CD4-positive, alpha-beta T cell (primary cell): Measurements from ENCODE around the gene ADGRA1. TPM values are rescaled to one million over a fixed set of nuclear protein-coding genes. Genes with fewer than 3 reads are reported as not detected.

Source experiments
- ATAC-seq: fragments of 200-7000 bp; cut with Tn5 transposase; one replicate; pipeline ENCODE4 v1.10.0; 2022; ENCODE audit warnings: mild to moderate bottlenecking; ENCODE audit not compliant: poor library complexity
- CTCF ChIA-PET: fragments of 350-600 bp; sonication (Branson Sonifier 250); formaldehyde crosslinking; loops from one replicate; lab custom pipeline; 2021; ENCODE audit warnings: antibody characterized with exemption, inconsistent platforms; lab: Charles Lee
- POLR2A ChIA-PET: fragments of 350-600 bp; sonication (Branson Sonifier 250); formaldehyde crosslinking; loops from one replicate; lab custom pipeline; 2021; ENCODE audit warnings: antibody characterized with exemption, inconsistent platforms; lab: Charles Lee
- DNase-seq, 14 experiments: peaks; one replicate each; pipeline ENCODE4 v3.0.0-alpha.2; 2013 to 2020; ENCODE audit warnings: mixed read lengths in 2 of 14
- H3K27ac ChIP-seq, 2 donors: one replicate each; pipeline versions ENCODE4 v1.5.1 to v1.7.0; 2013; ENCODE audit warnings: low read length in 2 of 2, low read depth in 1 of 2, mild to moderate bottlenecking in 1 of 2
- H3K27me3 ChIP-seq, 2 experiments: 1 replicate in 1 of 2; 2 replicates in 1 of 2; pipeline versions ENCODE4 v1.6.1 to v1.7.0; 2013; ENCODE audit warnings: low read length in 2 of 2, control low read depth in 1 of 2, mild to moderate bottlenecking in 1 of 2, moderate library complexity in 1 of 2; ENCODE audit not compliant: insufficient read depth in 2 of 2, control insufficient read depth in 1 of 2
- H3K36me3 ChIP-seq: one replicate; pipeline ENCODE4 v1.6.1; 2013; ENCODE audit warnings: low read length, control low read depth; ENCODE audit not compliant: insufficient read depth
- H3K4me1 ChIP-seq: one replicate; pipeline ENCODE4 v1.6.1; 2013; ENCODE audit warnings: low read length, control low read depth; ENCODE audit not compliant: insufficient read depth
- H3K4me3 ChIP-seq: one replicate; pipeline ENCODE4 v1.5.1; 2013; ENCODE audit warnings: mild to moderate bottlenecking, low read length, moderate library complexity
- H3K9me3 ChIP-seq, 2 experiments: 1 replicate in 1 of 2; 2 replicates in 1 of 2; pipeline versions ENCODE4 v1.6.1 to v1.7.0; 2013; ENCODE audit warnings: low read length in 2 of 2, mild to moderate bottlenecking in 2 of 2, control low read depth in 1 of 2, moderate library complexity in 1 of 2; ENCODE audit not compliant: control insufficient read depth in 1 of 2, insufficient read depth in 1 of 2
- H3K27ac Mint-ChIP-seq: one replicate; pipeline ENCODE4 v1.8.0; 2020; ENCODE audit warnings: mixed read lengths
- H3K27me3 Mint-ChIP-seq: one replicate; pipeline ENCODE4 v1.8.0; 2021; ENCODE audit warnings: mixed read lengths
- H3K36me3 Mint-ChIP-seq: one replicate; pipeline ENCODE4 v1.8.0; 2021; ENCODE audit warnings: low read depth, mixed read lengths
- H3K4me1 Mint-ChIP-seq: one replicate; pipeline ENCODE4 v1.8.0; 2021; ENCODE audit warnings: low read depth, mixed read lengths
- H3K4me3 Mint-ChIP-seq: one replicate; pipeline ENCODE4 v1.8.0; 2020; ENCODE audit warnings: mild to moderate bottlenecking, mixed read lengths
- H3K9me3 Mint-ChIP-seq: one replicate; pipeline ENCODE4 v1.8.0; 2020; ENCODE audit warnings: mixed read lengths
- intact Hi-C, 2 experiments: fragments of 100-400 bp; cut with DNase I in 1 of 2; cut with micrococcal nuclease in 1 of 2; formaldehyde crosslinking; loops; one replicate each; pipeline versions ENCODE4 v1.15.1 to v1.9.0; 2023 to 2025; cut with DNase I, micrococcal nuclease
- total RNA-seq, 174 experiments: library from RNA in 2 of 174; stranded (reverse) in 2 of 174; gene quantifications; one replicate each; pipeline ENCODE4 v1.2.3 and lab custom pipeline; 2021 to 2026
- TF ChIP-seq, protein P1 (sequence below): fragments of 200-600 bp; IDR thresholded peaks from one replicate; pipeline ENCODE4 v1.8.0; 2022; ENCODE audit warnings: antibody characterized with exemption, mild to moderate bottlenecking

Gene ADGRA1
- total RNA-seq, 2 experiments from 2014 or later, result not detected

- Mint-ChIP-seq H3K9me3 (no peaks in the 10 kb centered on the region), H3K27me3 (peaks cover 17% of the 10 kb centered on the region), H3K4me3 (no peak overlapping the region), H3K27ac (no peak overlapping the region), H3K4me1 (peaks cover 4% of the 10 kb centered on the region), H3K36me3 (no peaks in the 10 kb centered on the region)
- ChIA-PET POLR2A (no interaction called here), CTCF (no interaction called here)
- Histone ChIP-seq H3K27me3 (peaks cover 0 to 2% of the 10 kb centered on the region in 2 experiments), H3K4me1 (peaks cover 7% of the 10 kb centered on the region), H3K9me3 (peaks cover 0 to 25% of the 10 kb centered on the region in 2 experiments), H3K36me3 (no peaks in the 10 kb centered on the region), H3K27ac (no peak overlapping the region), H3K4me3 (no peak overlapping the region)
- intact Hi-C loops, result no loop called here
- no peak for ATAC-seq
- DNase-seq, result no peak
- TF ChIP-seq, protein P1, sequence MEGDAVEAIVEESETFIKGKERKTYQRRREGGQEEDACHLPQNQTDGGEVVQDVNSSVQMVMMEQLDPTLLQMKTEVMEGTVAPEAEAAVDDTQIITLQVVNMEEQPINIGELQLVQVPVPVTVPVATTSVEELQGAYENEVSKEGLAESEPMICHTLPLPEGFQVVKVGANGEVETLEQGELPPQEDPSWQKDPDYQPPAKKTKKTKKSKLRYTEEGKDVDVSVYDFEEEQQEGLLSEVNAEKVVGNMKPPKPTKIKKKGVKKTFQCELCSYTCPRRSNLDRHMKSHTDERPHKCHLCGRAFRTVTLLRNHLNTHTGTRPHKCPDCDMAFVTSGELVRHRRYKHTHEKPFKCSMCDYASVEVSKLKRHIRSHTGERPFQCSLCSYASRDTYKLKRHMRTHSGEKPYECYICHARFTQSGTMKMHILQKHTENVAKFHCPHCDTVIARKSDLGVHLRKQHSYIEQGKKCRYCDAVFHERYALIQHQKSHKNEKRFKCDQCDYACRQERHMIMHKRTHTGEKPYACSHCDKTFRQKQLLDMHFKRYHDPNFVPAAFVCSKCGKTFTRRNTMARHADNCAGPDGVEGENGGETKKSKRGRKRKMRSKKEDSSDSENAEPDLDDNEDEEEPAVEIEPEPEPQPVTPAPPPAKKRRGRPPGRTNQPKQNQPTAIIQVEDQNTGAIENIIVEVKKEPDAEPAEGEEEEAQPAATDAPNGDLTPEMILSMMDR, result no peak
Measured at GRCh38 chr10:133097961-133098360, 10.2 kb downstream of the ADGRA1 start.

- POLR2A ChIA-PET, result no interaction called here
- H3K36me3 Mint-ChIP-seq, result no peaks in the 10 kb centered on the region
- peaks cover 17% of the 10 kb centered on the region for H3K27me3 Mint-ChIP-seq
- peaks cover 0 to 25% of the 10 kb centered on the region in 2 experiments for H3K9me3 ChIP-seq
- TF ChIP-seq, protein P1, result no peak
- no peak overlapping the region for H3K27ac ChIP-seq
- no peak overlapping the region for H3K27ac Mint-ChIP-seq
- no peak for ATAC-seq
- no peak for DNase-seq
- H3K9me3 Mint-ChIP-seq, result no peaks in the 10 kb centered on the region
- peaks cover 4% of the 10 kb centered on the region for H3K4me1 Mint-ChIP-seq
- H3K4me3 ChIP-seq, result no peak overlapping the region
- intact Hi-C loops, result no loop called here
- H3K27me3 ChIP-seq, result peaks cover 0 to 4% of the 10 kb centered on the region in 2 experiments
- no peak overlapping the region for H3K4me3 Mint-ChIP-seq
- H3K36me3 ChIP-seq, result no peaks in the 10 kb centered on the region
- H3K4me1 ChIP-seq, result peaks cover 7% of the 10 kb centered on the region
- CTCF ChIA-PET, result no interaction called here
Measured at GRCh38 chr10:133098426-133099124, 10.9 kb downstream of the ADGRA1 start.

- H3K27ac Mint-ChIP-seq, result no peak overlapping the region
- H3K27me3 Mint-ChIP-seq, result peaks cover 17% of the 10 kb centered on the region
- CTCF ChIA-PET, result no interaction called here
- DNase-seq, result no peak
- intact Hi-C loops, result no loop called here
- no peak overlapping the region for H3K27ac ChIP-seq
- TF ChIP-seq, protein P1, result no peak
- no peak overlapping the region for H3K4me3 Mint-ChIP-seq
- no peak for ATAC-seq
- peaks cover 7% of the 10 kb centered on the region for H3K4me1 ChIP-seq
- H3K36me3 Mint-ChIP-seq, result no peaks in the 10 kb centered on the region
- no peaks in the 10 kb centered on the region for H3K36me3 ChIP-seq
- H3K4me3 ChIP-seq, result no peak overlapping the region
- peaks cover 0 to 21% of the 10 kb centered on the region in 2 experiments for H3K9me3 ChIP-seq
- peaks cover 4% of the 10 kb centered on the region for H3K4me1 Mint-ChIP-seq
- peaks cover 0 to 6% of the 10 kb centered on the region in 2 experiments for H3K27me3 ChIP-seq
- no peaks in the 10 kb centered on the region for H3K9me3 Mint-ChIP-seq
- POLR2A ChIA-PET, result no interaction called here
Measured at GRCh38 chr10:133099571-133099970, 11.8 kb downstream of the ADGRA1 start.
